GM23338 (cell line): ENCODE results near the gene CDH15. TPM values are rescaled to one million over a fixed set of nuclear protein-coding genes. Genes with fewer than 3 reads are reported as not detected.

Experiments
- ATAC-seq: fragments of 200-7000 bp; cut with Tn5 transposase; 3 replicates; pipeline ENCODE4 v1.9.1; 2020
- DNase-seq: peaks from one replicate; pipeline ENCODE4 v3.0.0-alpha.2; 2015; ENCODE audit warnings: low spot score
- H2AFZ ChIP-seq: fragments of 200-600 bp; sonication (generic); 2 replicates; pipeline ENCODE4 v1.8.0; 2016; ENCODE audit warnings: antibody characterized with exemption, mild to moderate bottlenecking, moderate library complexity
- H3F3A ChIP-seq: fragments of 200-600 bp; sonication (generic); replicated peaks from 2 replicates; pipeline ENCODE4 v1.8.0; 2017; ENCODE audit warnings: antibody characterized with exemption, mixed run types, low read depth
- H3K27ac ChIP-seq: fragments of 200-600 bp; sonication (generic); 2 replicates; pipeline ENCODE4 v1.6.1; 2016; ENCODE audit warnings: low read depth
- H3K27me3 ChIP-seq: fragments of 200-600 bp; sonication (generic); 2 replicates; pipeline ENCODE4 v1.8.0; 2016; ENCODE audit warnings: mild to moderate bottlenecking, mixed run types, moderate library complexity; ENCODE audit not compliant: insufficient read depth
- H3K36me3 ChIP-seq: fragments of 200-600 bp; sonication (generic); 2 replicates; pipeline ENCODE4 v1.8.0; 2016; ENCODE audit warnings: mild to moderate bottlenecking; ENCODE audit not compliant: insufficient read depth
- H3K4me1 ChIP-seq: fragments of 200-600 bp; sonication (generic); 2 replicates; pipeline ENCODE4 v1.8.0; 2016; ENCODE audit warnings: mild to moderate bottlenecking, moderate library complexity; ENCODE audit not compliant: insufficient read depth
- H3K4me2 ChIP-seq: fragments of 200-600 bp; sonication (generic); 2 replicates; pipeline ENCODE4 v1.7.1; 2017; ENCODE audit warnings: mixed run types
- H3K4me3 ChIP-seq: fragments of 200-600 bp; sonication (generic); 2 replicates; pipeline ENCODE4 v1.6.1; 2016; ENCODE audit warnings: mixed run types
- H3K79me2 ChIP-seq: fragments of 200-600 bp; sonication (generic); replicated peaks from 2 replicates; pipeline ENCODE4 v1.8.0; 2017; ENCODE audit warnings: mild to moderate bottlenecking; ENCODE audit not compliant: insufficient read depth
- H3K9me2 ChIP-seq: fragments of 200-600 bp; sonication (generic); 2 replicates; pipeline ENCODE4 v1.8.0; 2017; ENCODE audit not compliant: insufficient read depth
- H4K20me1 ChIP-seq: fragments of 200-600 bp; sonication (generic); replicated peaks from 2 replicates; pipeline ENCODE4 v1.8.0; 2017; ENCODE audit warnings: mild to moderate bottlenecking; ENCODE audit not compliant: insufficient read depth
- H3K27ac Mint-ChIP-seq: 2 replicates; pipeline ENCODE4 v1.8.0; 2020; ENCODE audit warnings: inconsistent platforms, mild to moderate bottlenecking, moderate library complexity, mixed read lengths
- H3K27me3 Mint-ChIP-seq: 3 replicates; pipeline ENCODE4 v1.8.0; 2022; ENCODE audit warnings: low read depth, mild to moderate bottlenecking, moderate library complexity, mixed read lengths, inconsistent platforms; ENCODE audit not compliant: insufficient read depth, poor library complexity
- H3K36me3 Mint-ChIP-seq: 3 replicates; pipeline ENCODE4 v1.8.0; 2021; ENCODE audit warnings: low read depth, mild to moderate bottlenecking, inconsistent platforms, moderate library complexity, mixed read lengths
- H3K4me1 Mint-ChIP-seq: 3 replicates; pipeline ENCODE4 v1.8.0; 2020; ENCODE audit warnings: mild to moderate bottlenecking, inconsistent platforms, mixed read lengths
- H3K4me3 Mint-ChIP-seq: 3 replicates; pipeline ENCODE4 v1.8.0; 2021; ENCODE audit warnings: moderate library complexity, mild to moderate bottlenecking, inconsistent platforms, mixed read lengths
- H3K9me3 Mint-ChIP-seq: 3 replicates; pipeline ENCODE4 v1.8.0; 2020; ENCODE audit warnings: moderate library complexity, mild to moderate bottlenecking, inconsistent platforms, mixed read lengths
- CTCF ChIP-seq, 2 experiments: fragments of 200-600 bp in 1 of 2; sonication (generic) in 1 of 2; conservative IDR thresholded peaks; 2 replicates each; pipeline versions ENCODE4 v1.5.1 to v1.6.1; 2016 to 2017; ENCODE audit warnings: antibody characterized with exemption in 2 of 2, low read depth in 2 of 2, mild to moderate bottlenecking in 2 of 2, moderate library complexity in 1 of 2
- NANOG ChIP-seq: IDR thresholded peaks from 2 replicates; pipeline ENCODE4 v1.6.1; 2016; ENCODE audit warnings: antibody characterized with exemption, borderline replicate concordance
- REST ChIP-seq: IDR thresholded peaks from one replicate; pipeline ENCODE4 v1.6.1; 2018; ENCODE audit warnings: antibody characterized with exemption; ENCODE audit not compliant: unreplicated experiment
- STAT1 ChIP-seq: IDR thresholded peaks from one replicate; pipeline ENCODE4 v1.6.1; 2016; ENCODE audit warnings: antibody characterized with exemption; ENCODE audit not compliant: unreplicated experiment
- ZNF114 ChIP-seq: fragments of 250-450 bp; sonication (Bioruptor Pico); IDR thresholded peaks from 2 replicates; pipeline ENCODE4 v1.5.0; 2020; ENCODE audit warnings: mild to moderate bottlenecking, moderate library complexity
- ZNF331 ChIP-seq: fragments of 250-450 bp; sonication (Bioruptor Pico); IDR thresholded peaks from 2 replicates; pipeline ENCODE4 v1.5.0; 2020; ENCODE audit warnings: low read depth, mild to moderate bottlenecking, moderate library complexity
- ZNF462 ChIP-seq: fragments of 250-450 bp; sonication (Bioruptor Pico); IDR thresholded peaks from 2 replicates; pipeline ENCODE4 v1.5.0; 2020; ENCODE audit warnings: mild to moderate bottlenecking, moderate library complexity
- polyA plus RNA-seq: library from polyadenylated mRNA; unstranded; fragments of >200 nt; fragmentation: Nextera tagmentation; extraction: Ambion mirVana; gene quantifications from 2 replicates; pipeline ENCODE4 v1.2.1, GENCODE V29; 2016
- total RNA-seq: library from RNA; depleted of rRNA; stranded (reverse); fragments of >200 nt; shearing (Covaris generic); gene quantifications from 2 replicates; pipeline ENCODE4 v1.2.3, GENCODE V29; 2014

CDH15 gene
- total and polyA plus RNA-seq, 2 experiments from 2014 or later = 0.61 to 1.0 TPM

- TF ChIP-seq ZNF462 (CRISPR knock-in tag) = no peak
Observed at GRCh38 chr16:89140401-89140800, 31.1 kb upstream of the CDH15 start (continued).

GRCh38 chr16:89140981-89141883 is 30.3 kb upstream of the CDH15 start:
- Histone ChIP-seq H3K36me3 (no peaks in the 10 kb centered on the region), H3K4me2 (no peak overlapping the region), H3K27ac (no peak overlapping the region), H4K20me1 (no peaks in the 10 kb centered on the region), H3K79me2 (no peaks in the 10 kb centered on the region), H3K4me3 (no peak overlapping the region), H3K9me2 (no peaks in the 10 kb centered on the region), H3K27me3 (no peaks in the 10 kb centered on the region), H3K4me1 (no peaks in the 10 kb centered on the region), H3F3A (no peaks in the 10 kb centered on the region), H2AFZ (no peak overlapping the region)
- Mint-ChIP-seq H3K27ac (no peak overlapping the region), H3K4me1 (no peaks in the 10 kb centered on the region; the same call in 2 of the 3 replicates), H3K27me3 (peaks cover 4% of the 10 kb centered on the region), H3K9me3 (no peaks in the 10 kb centered on the region; the same call in 2 of the 3 replicates), H3K36me3 (peaks cover 10% of the 10 kb centered on the region), H3K4me3 (no peak overlapping the region)
- ATAC-seq = no peak
- DNase-seq = no peak
- TF ChIP-seq CTCF (conservative IDR thresholded peaks at IDR 0.05; ENCODE audit: low read depth in 2 of 2) (no peak), REST (no peak), ZNF331 (CRISPR knock-in tag) (no peak), STAT1 (no peak), NANOG (no peak), ZNF114 (CRISPR knock-in tag) (no peak)
